Germinal center (tissue), 1 donor: ENCODE measurements around the gene NFKB1.
"Not testable (repeated sequence)": the region's sequence is repeated elsewhere in the genome, so short reads cannot be mapped to it uniquely, and the experiment has no call there.

Experiments
- DNase-seq: peaks from one replicate; pipeline ENCODE4 v3.0.0; 2012; ENCODE audit warnings: mixed read lengths, low spot score

The NFKB1 gene

DNA sequence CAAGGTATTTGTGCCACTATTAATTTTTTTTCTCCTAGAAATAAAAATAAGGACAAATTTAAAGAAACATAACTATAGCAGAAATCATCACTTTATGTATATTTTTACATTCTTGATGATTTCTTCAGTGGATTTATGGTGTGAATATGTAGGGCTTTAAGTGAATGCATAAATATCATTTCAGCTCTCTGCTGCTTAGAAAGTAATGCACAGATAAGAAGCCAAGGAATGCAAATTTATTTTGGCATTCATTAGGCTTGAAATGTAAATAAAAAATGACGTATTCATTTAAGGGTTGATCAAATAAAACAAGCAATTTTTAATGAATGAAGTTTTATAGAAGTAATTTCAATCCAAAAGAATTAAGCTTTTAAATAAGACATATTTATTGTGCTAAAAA is 66.3 kb downstream of the NFKB1 start:
- DNase-seq: no peak

DNA sequence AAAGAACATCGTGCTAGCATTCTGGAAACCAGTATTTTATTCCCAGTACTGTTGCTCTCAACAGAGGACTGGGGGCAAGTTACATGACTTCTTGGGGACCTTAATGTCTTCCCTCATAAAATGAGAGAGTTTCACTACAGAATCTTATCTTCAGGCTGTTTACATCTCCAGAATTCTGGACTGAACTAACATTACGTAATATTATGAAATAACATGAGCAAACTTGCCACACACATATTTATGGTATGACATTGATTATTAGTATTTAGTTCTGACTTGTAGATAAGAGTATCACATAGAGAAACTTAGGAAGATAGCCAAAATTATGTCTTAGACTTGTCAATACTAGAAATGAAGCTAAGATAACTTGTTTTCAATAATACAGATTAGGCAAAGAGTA is 68.0 kb downstream of the NFKB1 start:
- no peak for DNase-seq

DNA sequence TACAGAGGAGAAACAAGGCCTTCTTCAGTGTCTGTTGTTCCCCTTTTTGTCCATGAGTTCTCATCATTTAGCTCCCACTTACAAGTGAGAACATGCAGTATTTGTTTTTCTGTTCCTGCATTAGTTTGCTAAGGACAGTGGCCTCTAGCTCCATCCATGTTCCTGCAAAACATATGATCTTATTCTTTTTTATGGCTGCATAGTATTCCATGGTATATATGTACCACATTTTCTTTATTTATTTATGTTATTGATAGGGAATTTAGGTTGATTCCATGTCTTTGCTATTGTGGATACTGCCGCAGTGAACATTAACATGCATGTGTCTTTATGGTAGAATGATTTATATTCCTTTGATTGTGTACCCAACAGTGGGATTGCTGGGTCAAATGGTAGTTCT is 69.1 kb downstream of the NFKB1 start:
- not testable (repeated sequence) for DNase-seq

DNA sequence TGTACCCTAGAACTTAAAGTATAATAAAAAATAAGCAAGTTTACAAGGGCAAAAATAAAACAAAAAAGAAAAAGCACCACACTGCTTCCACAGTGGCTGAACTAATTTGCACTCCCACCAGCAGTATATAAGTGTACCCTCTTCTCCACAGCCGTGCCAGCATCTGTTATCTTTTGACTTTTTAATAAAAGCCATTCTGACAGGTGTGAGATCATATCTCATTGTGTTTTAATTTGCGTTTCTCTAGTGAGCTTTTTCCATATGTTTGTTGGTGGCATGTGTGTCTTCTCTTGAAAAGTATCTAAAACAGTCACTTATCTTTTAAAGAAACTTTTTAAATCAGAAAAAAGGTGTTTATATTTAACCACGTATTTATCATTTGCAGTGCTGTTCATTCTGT is 71.3 kb downstream of the NFKB1 start:
- no peak for DNase-seq

DNA sequence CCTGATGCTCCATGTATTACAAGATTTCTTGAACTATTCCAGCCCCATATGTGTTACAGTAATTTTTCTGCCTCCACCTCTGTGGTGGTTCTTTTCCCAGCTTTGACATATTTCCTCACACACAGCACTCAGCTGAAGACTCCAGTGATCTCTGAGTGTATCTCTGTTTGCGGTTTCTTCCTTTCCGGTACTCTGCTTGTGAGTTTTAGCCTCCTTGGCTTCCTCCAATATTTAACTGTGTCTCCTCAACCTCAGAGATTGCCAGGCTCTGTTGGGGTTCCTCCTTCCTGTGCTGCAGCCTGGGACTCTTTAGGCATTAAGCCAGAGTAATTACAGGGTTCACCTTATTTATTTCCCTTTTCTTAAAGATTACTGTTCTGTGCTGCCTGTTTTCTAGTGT is 73.2 kb downstream of the NFKB1 start:
- no peak for DNase-seq

DNA sequence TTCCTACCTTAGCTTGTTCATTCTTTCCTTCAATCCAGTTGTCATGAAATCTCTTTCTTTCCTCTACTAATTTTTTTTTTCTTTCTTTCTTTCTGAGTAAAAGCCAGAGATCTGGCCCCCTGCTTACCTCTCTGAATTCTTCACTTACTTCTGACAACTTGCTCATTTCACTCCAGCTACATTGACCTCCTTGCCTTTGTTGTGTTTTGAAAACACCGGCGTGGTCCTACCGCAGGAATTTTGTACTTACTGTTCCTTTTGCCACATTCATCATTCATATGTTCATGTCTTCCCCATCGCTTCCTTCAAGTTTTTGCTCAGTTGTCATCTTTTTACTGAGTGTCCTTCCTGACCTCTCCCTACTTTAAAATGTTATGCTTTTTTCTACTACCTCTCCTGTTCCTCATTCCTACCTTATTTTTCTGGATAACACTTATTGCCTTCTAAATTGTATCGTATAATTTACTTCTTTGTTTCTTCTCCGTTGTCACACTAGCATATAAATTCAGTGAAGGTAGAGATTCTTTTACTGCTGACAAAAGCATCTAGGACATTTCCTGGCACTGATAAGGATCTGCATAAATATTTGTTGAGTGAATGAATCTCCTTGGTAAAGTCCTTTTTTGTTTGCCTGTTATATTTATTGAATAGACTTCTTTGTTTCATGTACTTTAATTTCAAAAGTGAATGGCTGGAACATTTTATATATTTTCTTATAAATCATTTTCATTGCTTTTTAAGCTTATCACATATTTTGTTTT is 74.4 kb downstream of the NFKB1 start:
- DNase-seq: no peak

DNA sequence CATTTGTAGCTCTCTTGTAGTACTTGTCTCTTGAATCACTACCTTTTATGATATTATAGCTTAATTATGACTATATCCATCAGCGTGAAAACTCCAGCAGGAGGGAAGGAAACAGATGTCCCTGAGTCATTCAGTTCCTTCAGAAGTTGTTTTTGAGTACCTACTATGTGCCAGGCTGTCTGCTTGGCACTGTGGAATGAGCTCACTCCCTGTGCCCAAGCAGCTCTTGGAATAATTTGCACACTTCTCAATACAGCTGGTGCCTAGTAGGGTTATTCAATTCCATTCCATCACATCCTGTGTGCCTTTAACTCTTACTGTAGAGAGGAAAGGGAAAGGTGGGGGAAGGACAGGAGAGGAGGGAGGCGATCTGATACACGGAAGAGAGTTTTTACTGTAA is 77.1 kb downstream of the NFKB1 start:
- DNase-seq: no peak

DNA sequence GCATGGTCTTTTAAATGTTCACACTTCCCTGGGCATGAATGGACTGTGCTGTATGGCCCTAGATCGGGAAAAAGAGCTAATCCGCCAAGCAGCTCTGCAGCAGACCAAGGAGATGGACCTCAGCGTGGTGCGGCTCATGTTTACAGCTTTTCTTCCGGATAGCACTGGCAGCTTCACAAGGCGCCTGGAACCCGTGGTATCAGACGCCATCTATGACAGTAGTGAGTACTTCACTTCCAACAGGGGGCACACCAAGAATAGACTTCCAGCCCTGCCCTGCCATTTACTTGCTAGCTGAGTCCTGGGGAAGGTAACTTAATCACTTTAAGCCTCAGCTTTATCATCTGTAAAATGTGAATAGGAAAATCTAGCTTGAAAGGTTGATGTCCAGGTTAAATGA is 77.7 kb downstream of the NFKB1 start:
- no peak for DNase-seq

DNA sequence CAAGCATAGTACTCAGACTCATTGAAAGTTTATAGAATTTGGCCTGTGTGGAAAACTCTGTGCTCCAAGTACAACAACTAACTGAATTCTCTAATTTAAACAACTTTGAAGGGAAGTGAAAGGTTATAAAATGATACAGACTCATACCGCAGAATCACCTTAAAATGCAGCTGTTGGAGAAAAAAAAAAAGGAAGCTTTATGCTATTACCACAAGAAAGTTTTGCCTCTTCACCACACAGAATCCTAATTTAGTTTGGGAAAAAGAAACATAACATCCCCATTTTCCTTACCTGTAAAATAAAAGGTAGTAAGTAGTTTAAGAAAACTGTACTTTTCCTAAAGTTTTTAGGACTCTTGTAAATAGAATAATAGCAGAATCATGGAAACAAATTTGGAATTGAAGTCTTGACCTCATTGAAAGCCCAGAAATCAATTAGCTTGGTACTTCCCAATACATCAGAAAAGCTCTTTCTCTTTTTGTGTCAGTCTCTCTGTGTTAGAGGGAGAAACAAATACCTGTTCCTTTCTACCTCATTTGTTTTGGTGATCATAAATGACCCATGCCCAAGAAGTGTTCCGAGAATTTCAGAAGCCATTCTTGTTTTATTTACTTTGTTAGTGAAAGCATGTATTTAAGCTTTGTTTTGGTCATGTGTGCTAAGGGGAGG is 78.8 kb downstream of the NFKB1 start:
- no peak for DNase-seq

DNA sequence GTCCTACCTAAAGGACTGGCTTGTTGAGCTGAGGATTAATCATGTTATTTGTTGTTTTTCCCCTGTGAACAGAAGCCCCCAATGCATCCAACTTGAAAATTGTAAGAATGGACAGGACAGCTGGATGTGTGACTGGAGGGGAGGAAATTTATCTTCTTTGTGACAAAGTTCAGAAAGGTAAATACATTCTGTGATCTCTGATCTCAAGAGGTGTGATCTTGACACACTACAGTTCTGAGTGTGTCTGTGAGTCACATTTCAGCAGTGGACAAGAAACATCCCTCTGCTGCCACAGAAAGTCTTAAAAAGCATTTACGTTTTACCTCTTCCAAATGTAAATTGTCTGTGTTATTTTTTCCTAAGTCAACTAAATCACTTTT is 79.3 kb downstream of the NFKB1 start:
- no peak for DNase-seq

DNA sequence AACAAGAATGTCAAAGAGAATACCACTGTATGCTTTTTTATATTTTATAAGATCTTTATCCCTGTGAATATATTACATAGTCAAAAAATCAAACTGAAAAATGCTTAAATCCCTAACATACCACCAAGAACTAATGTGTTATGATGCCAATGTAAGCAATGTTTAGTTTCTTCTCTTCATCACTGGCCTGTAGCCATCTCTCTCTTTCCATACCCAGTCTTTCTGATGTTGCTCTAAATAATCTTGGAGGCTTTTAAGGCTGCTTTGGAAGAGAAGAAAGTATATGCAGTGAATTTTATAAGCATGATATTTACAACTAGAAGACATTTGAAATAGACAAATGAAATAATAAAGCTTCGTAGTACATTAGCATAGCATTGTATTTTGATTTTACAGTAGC is 82.9 kb downstream of the NFKB1 start:
- DNase-seq: no peak

DNA sequence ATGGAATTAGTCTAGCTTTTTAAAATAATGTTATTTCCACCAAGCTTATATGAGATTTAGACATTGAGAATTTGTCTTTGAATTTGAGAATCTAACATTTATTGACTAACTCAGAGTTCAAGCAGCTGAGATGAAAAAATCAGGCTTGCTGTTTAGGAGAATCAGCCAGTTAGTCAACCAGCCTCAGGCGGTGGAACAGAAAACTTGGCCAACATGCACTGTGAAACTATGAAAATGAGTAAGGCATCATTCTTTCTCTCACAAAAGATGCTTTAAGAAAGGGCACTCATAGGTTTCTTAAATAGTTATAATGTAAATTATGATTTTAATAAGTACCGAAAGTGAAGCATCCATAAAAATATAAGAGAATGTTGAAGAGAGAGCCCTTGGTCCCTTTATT is 84.2 kb downstream of the NFKB1 start:
- DNase-seq: no peak

DNA sequence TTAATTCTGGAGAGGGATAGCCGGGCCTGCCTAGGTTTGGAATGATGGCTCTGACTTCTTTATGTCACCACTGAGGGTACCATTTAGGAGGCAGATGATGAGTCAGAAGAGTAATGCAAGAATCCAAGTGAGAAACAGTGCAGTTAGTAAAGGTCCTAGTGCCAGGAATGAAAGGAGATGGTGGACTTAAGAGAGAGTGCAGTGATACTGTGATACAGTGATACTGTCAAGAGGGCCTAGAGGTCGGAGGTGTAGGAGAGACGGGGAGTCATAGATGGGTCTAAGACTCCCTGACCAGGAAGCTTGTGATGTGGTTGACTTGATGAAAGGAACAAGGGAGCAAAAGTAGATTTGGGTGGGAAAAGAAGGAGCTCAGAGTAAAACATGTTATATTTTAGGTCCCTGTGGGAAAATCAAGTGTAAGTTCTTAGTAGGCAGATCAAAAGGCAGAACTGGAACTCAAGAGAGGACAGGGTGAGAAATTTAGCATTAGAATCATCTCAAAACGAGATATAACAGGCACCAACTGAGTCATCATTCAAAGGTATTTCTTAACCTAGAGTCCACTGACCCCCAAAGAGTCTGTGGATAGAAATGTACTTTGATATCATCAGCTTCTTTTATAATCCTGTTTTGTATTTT is 85.0 kb downstream of the NFKB1 start:
- DNase-seq: no peak

DNA sequence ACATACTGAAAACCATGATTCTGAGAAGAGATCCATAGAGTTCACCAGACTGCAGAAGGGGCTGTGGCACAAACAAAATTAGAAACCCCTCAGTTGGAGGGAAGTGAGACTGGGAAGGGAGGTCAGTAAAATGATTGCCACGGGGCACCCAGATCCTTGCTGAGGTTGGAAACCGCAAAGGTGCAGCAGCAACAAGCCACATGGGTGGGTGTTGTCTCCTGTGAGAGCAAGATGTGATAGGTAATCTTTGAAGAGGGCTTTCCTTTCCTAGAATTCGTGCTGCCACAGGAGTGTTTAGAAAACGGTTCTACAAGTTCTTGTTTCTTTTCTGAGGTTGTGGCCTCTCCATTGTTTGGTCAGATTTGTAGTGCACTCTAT is 85.5 kb downstream of the NFKB1 start:
- no peak for DNase-seq

DNA sequence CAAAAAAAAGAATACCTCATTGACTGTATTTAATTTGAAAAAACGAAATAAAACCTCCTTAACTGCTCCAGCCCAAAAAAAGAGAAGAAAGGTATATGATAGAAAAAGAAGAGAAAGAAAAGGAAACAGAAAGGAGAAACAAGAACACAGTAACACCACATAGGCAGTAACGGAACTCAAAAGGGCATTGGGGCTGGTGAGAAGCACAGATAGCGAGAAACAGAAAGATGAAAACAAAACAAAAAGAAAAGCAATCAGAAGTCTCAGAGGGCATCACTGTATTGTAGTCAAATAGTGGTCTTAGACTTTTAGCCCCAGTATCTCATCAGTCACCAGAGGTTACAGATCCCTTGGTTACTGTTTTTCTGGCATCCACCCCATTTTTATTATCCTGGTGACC is 88.6 kb downstream of the NFKB1 start:
- DNase-seq: no peak

DNA sequence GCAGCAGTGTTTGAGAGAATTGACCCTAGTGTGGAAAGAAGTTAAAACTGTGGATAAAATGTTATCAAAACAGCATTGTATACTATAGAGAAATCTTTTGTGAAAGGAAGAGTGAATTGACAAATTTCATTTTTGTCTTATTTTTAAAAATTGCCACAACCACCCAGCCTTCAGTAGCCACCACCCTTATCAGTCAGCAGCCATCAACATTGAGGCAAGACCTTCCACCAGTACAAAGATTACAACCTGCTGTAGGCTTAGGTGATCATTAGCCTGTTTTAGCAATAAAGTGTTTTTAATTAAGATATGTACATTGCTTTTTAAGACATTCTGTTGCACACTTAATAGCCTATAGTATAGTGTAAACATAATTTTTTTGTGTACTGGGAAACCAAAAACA is 91.1 kb downstream of the NFKB1 start:
- DNase-seq: no peak

DNA sequence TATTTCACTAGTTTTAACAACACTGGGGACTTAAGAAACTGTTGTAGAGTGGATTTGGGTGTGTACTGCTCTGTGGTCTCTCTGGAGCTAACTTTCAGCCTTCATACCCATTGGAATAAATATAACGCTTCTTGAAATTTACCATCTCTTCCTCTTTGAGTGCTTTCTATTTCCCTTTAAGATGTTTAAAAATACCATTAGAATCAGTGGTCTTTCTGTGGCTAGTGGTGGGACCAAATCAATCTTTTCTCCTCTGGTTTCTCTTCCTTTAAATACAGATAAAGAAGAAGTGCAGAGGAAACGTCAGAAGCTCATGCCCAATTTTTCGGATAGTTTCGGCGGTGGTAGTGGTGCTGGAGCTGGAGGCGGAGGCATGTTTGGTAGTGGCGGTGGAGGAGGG is 92.0 kb downstream of the NFKB1 start:
- no peak for DNase-seq

DNA sequence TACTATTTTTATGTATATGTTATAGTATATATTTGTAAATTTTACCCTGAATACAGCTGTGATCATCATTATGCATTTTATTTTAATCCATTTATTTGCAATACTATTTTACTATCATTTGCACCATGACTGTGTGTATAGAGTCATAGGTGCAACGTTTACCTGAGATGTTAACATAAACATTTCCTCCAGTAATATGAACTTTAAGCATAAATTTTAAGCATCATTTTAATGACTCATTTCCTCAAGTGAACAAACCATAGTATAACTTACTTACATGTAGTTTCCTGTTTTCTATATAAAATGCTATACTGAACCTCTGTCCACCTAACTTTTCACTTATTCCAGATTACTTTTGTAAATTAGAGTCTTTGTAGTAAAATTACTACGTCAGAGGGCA is 92.8 kb downstream of the NFKB1 start:
- no peak for DNase-seq

DNA sequence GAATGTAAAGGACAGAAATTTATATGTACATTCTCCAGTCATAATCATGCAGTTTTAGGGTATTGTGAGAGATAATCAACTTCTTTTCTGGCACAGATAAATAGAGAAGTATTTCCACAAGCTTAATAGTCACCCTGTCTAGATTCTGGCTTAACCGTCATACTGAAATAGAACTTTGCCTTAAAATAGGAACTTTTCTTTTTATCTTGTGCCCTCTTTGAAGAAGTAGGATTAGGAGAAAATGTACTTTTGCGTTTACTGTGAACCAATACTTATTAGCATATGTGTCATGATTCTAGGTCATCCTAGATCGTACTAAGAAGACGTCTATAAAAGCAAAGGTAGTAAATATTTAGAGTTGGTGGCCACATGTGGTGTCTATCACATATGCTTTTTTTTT is 95.4 kb downstream of the NFKB1 start:
- no peak for DNase-seq

DNA sequence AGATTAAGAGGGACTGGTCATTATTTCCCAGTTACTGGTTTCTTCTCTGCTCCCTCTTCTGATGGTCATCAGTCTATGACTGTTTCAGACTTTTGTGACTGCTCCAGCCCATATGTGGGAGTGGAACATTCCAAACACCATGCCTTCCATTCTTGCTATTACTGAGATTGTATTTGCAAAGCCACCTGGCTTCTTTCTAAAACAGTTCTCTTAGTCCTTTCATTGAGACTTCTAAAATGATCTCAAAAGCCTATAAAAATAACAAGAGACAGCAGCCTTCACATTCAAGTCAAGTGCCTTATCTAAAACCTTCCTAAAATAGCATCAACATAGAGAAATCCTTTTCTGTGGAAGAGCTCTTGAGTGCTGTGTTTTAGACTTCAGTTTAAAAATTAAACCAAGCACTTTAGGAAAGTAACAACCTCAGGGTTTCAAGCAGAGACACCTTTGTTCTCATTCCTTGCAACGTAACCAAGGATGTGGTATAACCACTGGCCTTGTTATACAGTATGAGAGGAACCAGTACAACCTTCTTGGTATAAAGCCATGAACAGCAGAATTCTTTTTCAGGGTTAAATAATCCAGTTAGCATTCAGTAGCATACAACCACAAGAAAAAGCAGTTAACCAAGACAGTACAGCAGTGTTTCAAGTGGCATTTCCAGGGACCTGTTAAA is 97.1 kb downstream of the NFKB1 start:
- no peak for DNase-seq

DNA sequence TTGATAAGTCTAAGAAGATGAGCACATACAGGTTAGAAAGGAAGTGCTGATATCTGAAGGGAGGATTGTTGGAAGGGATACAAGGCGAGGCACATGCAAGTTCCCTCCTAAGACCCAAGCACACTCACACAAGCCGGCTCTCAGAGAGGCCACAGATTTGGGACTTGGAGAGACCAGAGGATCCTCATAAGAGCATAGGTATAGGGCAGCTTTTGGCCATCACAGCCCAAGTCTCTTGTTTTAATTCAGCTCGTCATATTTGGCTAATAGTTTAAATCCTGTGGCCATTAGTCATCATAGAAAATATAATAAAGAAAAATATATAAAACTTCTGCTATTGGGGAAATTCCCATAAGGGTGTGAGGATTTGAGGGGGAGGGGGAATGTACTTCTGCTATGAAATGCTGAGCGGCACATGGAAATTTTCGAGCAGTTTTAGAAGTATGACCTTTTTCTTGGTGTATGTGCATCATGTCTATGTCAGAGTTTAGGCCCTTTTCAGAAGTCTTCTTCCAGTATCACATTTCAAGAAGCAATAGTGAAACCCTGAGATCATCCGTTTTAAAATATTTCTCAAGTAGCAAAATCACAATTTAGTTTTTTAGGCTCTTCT is 97.7 kb downstream of the NFKB1 start:
- DNase-seq: no peak

DNA sequence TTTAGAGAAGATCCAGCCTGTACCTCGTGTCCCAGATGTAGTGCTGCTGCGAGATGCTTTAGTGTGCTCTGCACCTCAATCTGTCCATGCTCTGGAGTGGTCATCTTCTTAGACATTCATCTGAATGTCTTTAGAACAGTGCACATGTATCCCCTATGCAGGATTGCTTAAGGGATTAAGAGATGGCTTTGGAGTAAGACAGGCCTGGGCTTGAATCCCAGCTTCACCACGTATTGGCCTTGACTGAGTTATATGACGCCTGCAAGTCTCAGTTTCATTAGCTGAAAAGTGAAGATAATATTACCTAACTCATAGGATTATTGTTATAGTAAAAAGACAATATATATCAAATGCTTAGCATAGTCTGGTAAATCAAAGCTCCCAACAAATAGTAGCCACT is 98.3 kb downstream of the NFKB1 start:
- no peak for DNase-seq

DNA sequence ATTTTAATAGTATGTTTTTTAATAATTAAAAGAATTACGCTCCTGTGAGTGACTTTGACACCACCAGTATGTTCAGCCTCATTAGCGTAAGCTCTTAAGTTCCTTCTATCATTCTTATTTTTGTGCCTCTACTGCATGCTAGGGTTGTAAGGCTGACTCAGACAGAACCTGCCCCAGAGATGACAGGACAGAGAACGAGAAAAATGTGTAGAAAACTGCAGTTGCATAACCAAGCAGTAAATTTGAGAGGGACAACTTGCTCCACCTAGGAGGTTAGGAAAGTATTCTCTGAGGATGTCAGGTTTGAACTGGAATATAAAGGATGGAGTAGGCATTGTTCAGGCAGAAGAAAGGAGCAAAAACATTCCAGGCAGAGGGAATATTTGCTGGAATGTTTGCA is 98.7 kb downstream of the NFKB1 start:
- no peak for DNase-seq
